HEK293 (cell line): Measurements from ENCODE around the gene RNF126.

Source experiments
- CTCF ChIA-PET: fragments of 350-600 bp; formaldehyde crosslinking; extraction: SDS; loops from one replicate; lab custom pipeline; 2021; ENCODE audit warnings: antibody characterized with exemption; lab: Yijun Ruan, JAX
- POLR2A ChIA-PET: fragments of 300-600 bp; formaldehyde crosslinking; extraction: SDS; loops from one replicate; lab custom pipeline; 2020; ENCODE audit warnings: antibody characterized with exemption, inconsistent platforms; lab: Yijun Ruan, JAX
- H3K27ac ChIP-seq: fragments of 200-500 bp; sonication (Bioruptor generic); 2 replicates; pipeline ENCODE4 v1.5.1; 2014; ENCODE audit warnings: low read depth, low read length, control low read depth, inconsistent platforms; ENCODE audit errors: extremely low read depth
- H3K36me3 ChIP-seq, 2 experiments: fragments of 200-500 bp in 1 of 2; sonication (Bioruptor generic) in 1 of 2; 1 replicate in 1 of 2; 2 replicates in 1 of 2; pipeline ENCODE4 v1.5.1; 2014 to 2017; ENCODE audit warnings: inconsistent platforms in 2 of 2, low read length in 2 of 2; ENCODE audit not compliant: control insufficient read depth in 2 of 2, insufficient read depth in 1 of 2
- H3K4me1 ChIP-seq: fragments of 200-500 bp; sonication (Bioruptor generic); 2 replicates; pipeline ENCODE4 v1.5.1; 2014; ENCODE audit warnings: mild to moderate bottlenecking, low read length, inconsistent platforms; ENCODE audit not compliant: control insufficient read depth, insufficient read depth
- H3K4me3 ChIP-seq: 2 replicates; pipeline ENCODE4 v1.5.1; 2011; ENCODE audit warnings: low read depth, mild to moderate bottlenecking, control low read depth, low read length, moderate library complexity
- H3K9me3 ChIP-seq: fragments of 200-500 bp; sonication (Bioruptor generic); 2 replicates; pipeline ENCODE4 v1.5.1; 2014; ENCODE audit warnings: low read depth, low read length, inconsistent platforms; ENCODE audit not compliant: control insufficient read depth, insufficient read depth
- EGR2 ChIP-seq: fragments of 450-650 bp; formaldehyde crosslinking; IDR thresholded peaks from 2 replicates; pipeline ENCODE4 v1.5.1; 2016; ENCODE audit warnings: low read depth, missing biosample characterization, missing genetic modification characterization
- KLF8 ChIP-seq: fragments of 450-650 bp; formaldehyde crosslinking; IDR thresholded peaks from 2 replicates; pipeline ENCODE4 v1.5.1; 2016; ENCODE audit warnings: missing biosample characterization, missing genetic modification characterization
- KLF9 ChIP-seq: fragments of 450-650 bp; formaldehyde crosslinking; IDR thresholded peaks from 2 replicates; pipeline ENCODE4 v1.5.1; 2016; ENCODE audit warnings: missing biosample characterization, missing genetic modification characterization, low read depth
- PATZ1 ChIP-seq: fragments of 450-650 bp; formaldehyde crosslinking; IDR thresholded peaks from 2 replicates; pipeline ENCODE4 v1.5.1; 2016; ENCODE audit warnings: missing biosample characterization, missing genetic modification characterization
- PRDM4 ChIP-seq: fragments of 450-650 bp; formaldehyde crosslinking; IDR thresholded peaks from 2 replicates; pipeline ENCODE4 v1.5.1; 2017; ENCODE audit warnings: missing biosample characterization, missing genetic modification characterization
- ZEB2 ChIP-seq: fragments of 450-650 bp; formaldehyde crosslinking; IDR thresholded peaks from 2 replicates; pipeline ENCODE4 v1.5.1; 2016; ENCODE audit warnings: missing biosample characterization, missing genetic modification characterization
- ZFHX2 ChIP-seq: fragments of 450-650 bp; formaldehyde crosslinking; conservative IDR thresholded peaks from 2 replicates; pipeline ENCODE4 v1.5.1; 2016; ENCODE audit warnings: missing biosample characterization, missing genetic modification characterization
- ZNF138 ChIP-seq: fragments of 450-650 bp; formaldehyde crosslinking; IDR thresholded peaks from 2 replicates; pipeline ENCODE4 v1.5.1; 2016; ENCODE audit warnings: missing biosample characterization, missing genetic modification characterization, borderline replicate concordance
- ZNF214 ChIP-seq: fragments of 450-650 bp; formaldehyde crosslinking; IDR thresholded peaks from 2 replicates; pipeline ENCODE4 v1.5.1; 2017; ENCODE audit warnings: missing biosample characterization, mild to moderate bottlenecking, missing genetic modification characterization, borderline replicate concordance
- ZNF266 ChIP-seq: fragments of 450-650 bp; formaldehyde crosslinking; IDR thresholded peaks from 2 replicates; pipeline ENCODE4 v1.5.1; 2016; ENCODE audit warnings: missing biosample characterization, missing genetic modification characterization, low read depth
- ZNF280D ChIP-seq: fragments of 450-650 bp; formaldehyde crosslinking; IDR thresholded peaks from 2 replicates; pipeline ENCODE4 v1.5.1; 2016; ENCODE audit warnings: missing biosample characterization, missing genetic modification characterization
- ZNF311 ChIP-seq: fragments of 450-650 bp; formaldehyde crosslinking; IDR thresholded peaks from 2 replicates; pipeline ENCODE4 v1.5.1; 2017; ENCODE audit warnings: missing biosample characterization, missing genetic modification characterization, borderline replicate concordance
- ZNF324 ChIP-seq: fragments of 450-650 bp; formaldehyde crosslinking; IDR thresholded peaks from 2 replicates; pipeline ENCODE4 v1.5.1; 2016; ENCODE audit warnings: missing biosample characterization, missing genetic modification characterization
- ZNF335 ChIP-seq: fragments of 450-650 bp; formaldehyde crosslinking; conservative IDR thresholded peaks from 2 replicates; pipeline ENCODE4 v1.5.1; 2016; ENCODE audit warnings: missing biosample characterization, missing genetic modification characterization
- ZNF426 ChIP-seq: fragments of 450-650 bp; formaldehyde crosslinking; IDR thresholded peaks from 2 replicates; pipeline ENCODE4 v1.5.1; 2017; ENCODE audit warnings: missing biosample characterization, missing genetic modification characterization, mild to moderate bottlenecking, inconsistent platforms, moderate library complexity
- ZNF513 ChIP-seq: fragments of 450-650 bp; IDR thresholded peaks from 2 replicates; pipeline ENCODE4 v1.5.1; 2018; ENCODE audit warnings: missing biosample characterization, missing genetic modification characterization
- ZNF558 ChIP-seq: fragments of 450-650 bp; formaldehyde crosslinking; IDR thresholded peaks from 2 replicates; pipeline ENCODE4 v1.5.1; 2016; ENCODE audit warnings: missing biosample characterization, missing genetic modification characterization
- ZNF645 ChIP-seq: fragments of 450-650 bp; formaldehyde crosslinking; IDR thresholded peaks from 2 replicates; pipeline ENCODE4; 2016; ENCODE audit warnings: missing biosample characterization, missing genetic modification characterization
- ZNF776 ChIP-seq: fragments of 450-650 bp; formaldehyde crosslinking; IDR thresholded peaks from 2 replicates; pipeline ENCODE4 v1.5.0; 2017; ENCODE audit warnings: missing biosample characterization, missing genetic modification characterization, borderline replicate concordance
- ZNF791 ChIP-seq: fragments of 450-650 bp; formaldehyde crosslinking; IDR thresholded peaks from 2 replicates; pipeline ENCODE4 v1.5.1; 2016; ENCODE audit warnings: missing biosample characterization, missing genetic modification characterization
- TF ChIP-seq, protein P1 (sequence below): fragments of 450-650 bp; formaldehyde crosslinking; IDR thresholded peaks from 2 replicates; pipeline ENCODE4 v1.5.1; 2016; ENCODE audit warnings: missing biosample characterization, missing genetic modification characterization
- TF ChIP-seq, protein P2 (sequence below): fragments of 450-650 bp; formaldehyde crosslinking; IDR thresholded peaks from 2 replicates; pipeline ENCODE4 v1.5.1; 2016; ENCODE audit warnings: missing biosample characterization, missing genetic modification characterization

RNF126 gene

DNA sequence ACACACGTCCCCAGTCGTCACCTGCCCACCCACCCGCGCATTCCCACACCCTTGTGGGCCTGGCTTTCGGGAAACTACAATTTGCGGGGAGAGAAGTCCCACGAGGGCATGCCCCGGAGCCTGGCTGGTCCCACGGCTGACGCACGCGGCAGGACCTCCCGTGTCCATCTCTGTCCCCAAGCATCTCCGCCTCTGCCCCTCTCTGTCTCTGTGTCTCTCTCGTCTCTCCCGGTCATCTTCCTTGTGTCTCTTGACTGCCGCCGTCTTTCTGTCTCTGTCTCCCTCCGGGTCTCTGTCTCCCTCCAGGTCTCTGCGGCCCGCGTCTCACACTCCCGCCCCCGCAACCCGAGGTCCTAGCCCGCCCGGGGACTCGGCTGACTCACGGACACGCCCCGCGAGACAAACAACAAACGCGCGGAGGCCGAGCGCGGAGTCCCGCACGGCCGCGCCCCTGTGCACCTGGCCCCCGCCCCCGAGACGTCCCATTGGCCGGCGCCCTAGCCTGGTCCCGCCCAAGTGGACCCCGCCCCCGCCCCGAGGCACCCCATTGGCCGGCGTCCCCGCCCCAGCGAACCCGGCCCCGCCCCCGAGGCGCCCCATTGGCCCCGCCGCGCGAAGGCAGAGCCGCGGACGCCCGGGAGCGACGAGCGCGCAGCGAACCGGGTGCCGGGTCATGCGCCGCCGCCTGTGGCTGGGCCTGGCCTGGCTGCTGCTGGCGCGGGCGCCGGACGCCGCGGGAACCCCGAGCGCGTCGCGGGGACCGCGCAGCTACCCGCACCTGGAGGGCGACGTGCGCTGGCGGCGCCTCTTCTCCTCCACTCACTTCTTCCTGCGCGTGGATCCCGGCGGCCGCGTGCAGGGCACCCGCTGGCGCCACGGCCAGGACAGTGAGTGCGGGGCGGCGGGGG lies 23.5 kb downstream of the RNF126 start, which contains the start of gene FGF22:
FGF22 (plus strand) TSS at position 627 of the 908 bp plus-strand sequence; CDS start at position 674, 47 bp downstream.
- no peaks in the 10 kb centered on the region for H3K4me1 ChIP-seq
- H3K4me3 ChIP-seq: peak within 1 kb of the TSS; percentile 44
- H3K27ac ChIP-seq: no peak within 1 kb of the TSS
- ChIA-PET POLR2A (no interaction called here), CTCF (no interaction called here)
- H3K9me3 ChIP-seq: no peaks in the 10 kb centered on the region
- H3K36me3 ChIP-seq: no peaks in the 10 kb centered on the region
- no peak for TF ChIP-seq ZNF266 (tag by site-specific recombination)
- TF ChIP-seq, protein P1, sequence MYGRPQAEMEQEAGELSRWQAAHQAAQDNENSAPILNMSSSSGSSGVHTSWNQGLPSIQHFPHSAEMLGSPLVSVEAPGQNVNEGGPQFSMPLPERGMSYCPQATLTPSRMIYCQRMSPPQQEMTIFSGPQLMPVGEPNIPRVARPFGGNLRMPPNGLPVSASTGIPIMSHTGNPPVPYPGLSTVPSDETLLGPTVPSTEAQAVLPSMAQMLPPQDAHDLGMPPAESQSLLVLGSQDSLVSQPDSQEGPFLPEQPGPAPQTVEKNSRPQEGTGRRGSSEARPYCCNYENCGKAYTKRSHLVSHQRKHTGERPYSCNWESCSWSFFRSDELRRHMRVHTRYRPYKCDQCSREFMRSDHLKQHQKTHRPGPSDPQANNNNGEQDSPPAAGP: peak; percentile 40; the same call in 1 of the 2 replicates
- TF ChIP-seq ZNF776 (tag by site-specific recombination): no peak
- TF ChIP-seq KLF9: peak; percentile 75
- no peak for TF ChIP-seq ZNF280D (tag by site-specific recombination)
- no peak for TF ChIP-seq ZNF513 (tag by site-specific recombination)
- TF ChIP-seq ZNF324 (tag by site-specific recombination): no peak
- TF ChIP-seq ZNF335 (tag by site-specific recombination): peak; percentile 36; the same call in 1 of the 2 replicates
- TF ChIP-seq ZNF311 (tag by site-specific recombination): no peak
- TF ChIP-seq ZNF214 (tag by site-specific recombination): no peak
- no peak for TF ChIP-seq ZNF558 (tag by site-specific recombination)
- peak; percentile 83 for TF ChIP-seq EGR2 (tag by site-specific recombination)
- TF ChIP-seq, protein P2, sequence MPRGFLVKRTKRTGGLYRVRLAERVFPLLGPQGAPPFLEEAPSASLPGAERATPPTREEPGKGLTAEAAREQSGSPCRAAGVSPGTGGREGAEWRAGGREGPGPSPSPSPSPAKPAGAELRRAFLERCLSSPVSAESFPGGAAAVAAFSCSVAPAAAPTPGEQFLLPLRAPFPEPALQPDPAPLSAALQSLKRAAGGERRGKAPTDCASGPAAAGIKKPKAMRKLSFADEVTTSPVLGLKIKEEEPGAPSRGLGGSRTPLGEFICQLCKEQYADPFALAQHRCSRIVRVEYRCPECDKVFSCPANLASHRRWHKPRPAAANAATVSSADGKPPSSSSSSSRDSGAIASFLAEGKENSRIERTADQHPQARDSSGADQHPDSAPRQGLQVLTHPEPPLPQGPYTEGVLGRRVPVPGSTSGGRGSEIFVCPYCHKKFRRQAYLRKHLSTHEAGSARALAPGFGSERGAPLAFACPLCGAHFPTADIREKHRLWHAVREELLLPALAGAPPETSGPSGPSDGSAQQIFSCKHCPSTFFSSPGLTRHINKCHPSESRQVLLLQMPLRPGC (tag by site-specific recombination): no peak
- TF ChIP-seq PATZ1 (tag by site-specific recombination): peak; percentile 47
- peak; percentile 86 for TF ChIP-seq ZFHX2
- no peak for TF ChIP-seq ZNF791 (tag by site-specific recombination)
- peak; percentile 57; the same call in 1 of the 2 replicates for TF ChIP-seq KLF8
- peak; percentile 62; the same call in 1 of the 2 replicates for TF ChIP-seq ZNF645 (tag by site-specific recombination)
- TF ChIP-seq ZNF138 (tag by site-specific recombination): no peak
- TF ChIP-seq PRDM4 (tag by site-specific recombination): no peak
- no peak for TF ChIP-seq ZEB2 (tag by site-specific recombination)
- no peak for TF ChIP-seq ZNF426 (tag by site-specific recombination)
